HG03066 (cell line): Measurements from ENCODE around the gene EDN1.

Experiments
- ATAC-seq: cut with Tn5 transposase; IDR thresholded peaks from one replicate; pipeline ENCODE4 v1.9.1; 2021; ENCODE audit warnings: low read depth; ENCODE audit not compliant: unreplicated experiment

The EDN1 gene

DNA sequence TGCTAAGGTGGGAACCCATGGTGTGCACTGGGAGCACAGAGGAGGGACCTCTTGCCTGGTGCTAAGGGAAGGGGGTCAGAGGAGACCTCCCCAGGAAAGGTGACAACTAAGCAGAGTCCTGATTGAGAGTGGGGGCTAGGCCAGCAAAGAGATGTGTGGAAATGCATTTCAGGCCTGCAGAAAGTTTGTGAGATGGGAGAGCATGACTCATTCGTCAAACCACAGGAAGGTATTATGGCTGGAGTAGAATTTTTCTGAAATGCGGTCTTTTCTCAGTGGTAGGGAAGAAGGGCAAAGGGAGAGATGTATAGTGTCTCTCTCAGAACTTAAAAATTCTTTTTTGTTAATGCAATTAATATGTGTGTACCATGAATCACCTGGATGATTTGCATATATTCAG lies 23.6 kb upstream of the EDN1 start:
- no peak for ATAC-seq

GRCh38 chr6:12269110-12269509 lies 21.1 kb upstream of the EDN1 start:
- ATAC-seq = no peak

DNA sequence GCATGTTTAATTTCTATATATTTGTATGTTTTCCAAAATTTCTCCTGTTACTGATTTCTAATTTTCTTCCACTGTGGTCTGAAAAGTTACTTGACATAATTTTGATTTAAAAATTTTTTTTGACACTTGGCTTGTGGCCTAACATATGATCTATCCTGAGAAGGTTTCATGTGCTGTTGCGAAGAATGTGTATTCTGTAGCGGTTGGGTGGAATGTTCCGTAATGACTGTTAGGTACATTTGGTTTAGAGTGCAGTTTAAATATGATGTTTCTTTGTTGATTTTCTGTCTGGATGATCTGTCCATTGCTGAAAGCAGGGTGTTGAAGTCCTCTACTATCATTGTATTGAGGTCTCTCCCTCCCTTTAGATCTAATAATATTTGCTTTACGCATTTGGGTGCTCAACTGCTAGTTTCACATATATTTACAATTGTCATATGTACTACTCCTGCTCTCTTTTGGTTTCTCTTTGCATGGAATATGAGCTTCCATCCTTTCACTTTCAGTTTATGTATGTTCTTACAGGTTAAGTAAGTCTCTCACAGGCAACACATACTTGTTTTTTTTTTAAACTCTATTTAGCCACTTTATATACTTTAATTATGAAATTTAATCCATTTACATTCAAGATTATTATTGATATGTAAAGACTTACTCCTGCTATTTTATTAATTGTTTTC lies 19.5 kb upstream of the EDN1 start:
- ATAC-seq = no peak

GRCh38 chr6:12271594-12271993 lies 18.6 kb upstream of the EDN1 start:
- no peak for ATAC-seq

GRCh38 chr6:12271997-12272396 lies 18.2 kb upstream of the EDN1 start:
- ATAC-seq = no peak

DNA sequence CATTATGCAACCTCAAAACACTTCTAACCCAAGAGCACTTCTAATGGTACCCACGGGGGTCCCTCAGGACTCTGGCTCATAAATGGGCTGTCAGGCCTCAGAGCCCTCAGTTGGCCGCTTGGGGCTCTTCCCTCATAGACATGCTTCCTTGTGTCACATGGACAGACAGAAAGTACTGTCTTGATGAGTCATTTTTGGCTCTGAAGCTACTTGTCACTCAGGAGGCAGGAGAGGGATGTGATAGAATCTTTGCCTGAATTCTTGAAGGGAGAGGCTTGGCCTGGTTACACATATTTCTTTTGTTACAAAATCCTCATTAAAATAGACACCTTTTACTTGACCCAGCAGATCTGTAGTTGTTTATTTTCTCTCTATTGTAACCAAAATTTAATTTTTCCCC lies 15.1 kb upstream of the EDN1 start:
- no peak for ATAC-seq

DNA sequence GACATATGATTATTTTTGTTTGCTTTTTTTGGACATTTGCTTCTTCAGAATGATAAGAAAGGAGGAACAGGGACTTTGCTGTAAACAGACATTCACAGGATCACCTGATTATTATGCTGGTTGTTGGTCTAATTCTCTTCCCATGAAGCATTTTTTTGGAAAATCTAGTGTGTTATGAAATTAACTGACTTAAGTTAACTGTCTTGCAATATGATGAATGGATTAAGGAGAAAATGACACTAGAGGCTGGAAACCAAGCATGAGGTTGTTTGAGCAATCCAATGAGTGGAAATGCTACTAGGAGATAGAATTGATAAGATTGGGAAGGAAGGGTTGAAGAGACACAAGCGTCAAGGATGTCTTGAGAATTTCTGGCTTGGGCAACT lies 13.2 kb upstream of the EDN1 start:
- ATAC-seq = no peak

DNA sequence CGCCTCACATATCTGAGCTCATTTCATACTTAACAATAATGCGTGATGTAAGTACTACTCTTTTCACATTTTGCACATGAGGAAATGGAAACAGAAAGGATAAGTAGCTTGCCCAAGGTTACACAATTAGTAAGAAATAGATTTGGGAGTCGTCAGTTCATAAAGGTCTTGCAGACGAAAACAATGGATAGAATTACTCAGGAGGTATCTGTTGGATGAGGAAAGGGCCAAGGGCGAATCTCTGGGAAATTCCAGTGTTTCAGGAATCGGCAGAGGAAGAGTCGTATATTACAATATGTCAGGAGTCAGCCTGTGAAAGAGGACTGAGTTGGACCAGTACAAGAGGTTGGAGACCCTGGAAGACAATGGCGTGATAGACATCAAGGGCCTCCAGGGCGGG lies 12.8 kb upstream of the EDN1 start:
- no peak for ATAC-seq

- ATAC-seq = no peak
Observed at GRCh38 chr6:12278915-12279314, 11.2 kb upstream of the EDN1 start.

DNA sequence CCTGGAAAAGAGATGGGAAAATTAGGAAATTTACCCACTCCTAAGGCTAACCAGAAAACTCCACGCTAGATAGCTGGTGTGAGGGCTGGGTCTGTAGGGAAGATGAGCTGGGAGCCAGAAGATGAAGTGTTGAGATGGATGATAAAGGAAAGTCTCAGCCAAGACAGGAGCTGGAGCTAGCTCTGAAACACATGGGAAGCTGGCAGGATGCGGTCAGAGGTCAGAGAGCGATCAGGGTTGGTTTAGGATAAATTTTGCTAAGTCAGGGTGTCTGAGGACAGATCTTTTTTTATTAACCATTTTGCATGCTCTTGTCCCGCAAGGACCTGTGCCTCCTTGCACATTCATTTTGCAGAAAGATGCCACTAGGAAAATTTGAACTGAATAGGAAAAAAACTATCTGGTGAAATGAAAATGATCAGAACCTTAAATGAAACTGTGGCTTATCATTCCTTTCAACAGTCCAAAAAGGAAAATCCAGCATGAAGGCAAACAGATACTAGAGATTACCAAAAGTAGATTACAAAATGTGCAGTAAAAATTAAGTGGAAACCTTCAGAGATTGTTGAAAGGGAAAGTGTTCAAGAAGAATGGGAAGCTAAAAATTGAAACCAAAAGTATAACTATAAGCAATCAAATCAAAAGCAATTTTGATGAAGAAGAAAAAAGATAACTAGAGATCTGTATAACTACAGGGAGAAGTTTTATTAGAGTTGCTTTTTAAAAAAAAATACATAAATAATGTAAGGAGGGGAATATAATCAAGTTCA lies 10.7 kb upstream of the EDN1 start:
- no peak for ATAC-seq

DNA sequence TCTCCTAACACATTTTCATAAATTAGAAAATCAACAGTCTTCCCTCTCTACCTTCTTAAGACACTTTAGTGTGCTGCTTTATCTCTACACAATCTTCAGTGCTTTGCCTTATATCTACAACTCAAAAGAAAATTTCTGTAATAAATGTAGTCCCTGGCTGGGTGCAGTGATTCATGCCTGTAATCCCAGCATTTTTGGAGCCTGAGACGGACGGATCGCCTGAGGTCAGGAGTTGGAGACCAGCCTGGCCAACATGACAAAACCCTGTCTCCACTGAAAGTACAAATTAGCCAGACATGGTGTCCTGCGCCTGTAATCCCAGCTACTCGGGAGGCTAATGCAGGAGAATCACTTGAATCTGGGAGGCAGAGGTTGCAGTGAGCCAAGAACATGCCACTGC lies 9.7 kb upstream of the EDN1 start:
- ATAC-seq = no peak

GRCh38 chr6:12280902-12281301 lies 9.3 kb upstream of the EDN1 start:
- no peak for ATAC-seq

DNA sequence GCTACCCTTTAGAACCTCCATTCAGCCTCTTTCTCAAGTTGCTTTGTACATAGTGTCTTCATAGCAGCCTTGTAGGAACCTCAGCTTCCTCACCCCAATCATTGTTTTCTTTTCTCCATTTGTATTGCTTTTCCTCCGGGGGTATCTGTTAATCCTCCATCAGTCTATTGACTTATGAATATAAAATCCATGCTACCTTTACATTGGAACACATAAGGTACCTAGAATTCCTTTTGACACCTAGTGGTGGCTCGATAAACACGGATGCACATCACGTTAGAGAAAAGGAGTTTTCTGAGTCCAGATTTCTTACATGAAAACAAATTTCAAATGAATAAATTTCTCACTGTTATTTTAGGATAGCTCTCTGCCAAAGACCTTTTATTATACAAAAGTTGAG lies 6.3 kb upstream of the EDN1 start:
- no peak for ATAC-seq

GRCh38 chr6:12286373-12287110 lies 3.6 kb upstream of the EDN1 start:
- no peak for ATAC-seq

GRCh38 chr6:12288211-12288618 lies 1.9 kb upstream of the EDN1 start:
- no peak for ATAC-seq

GRCh38 chr6:12288914-12289313 lies 1.2 kb upstream of the EDN1 start:
- no peak for ATAC-seq

DNA sequence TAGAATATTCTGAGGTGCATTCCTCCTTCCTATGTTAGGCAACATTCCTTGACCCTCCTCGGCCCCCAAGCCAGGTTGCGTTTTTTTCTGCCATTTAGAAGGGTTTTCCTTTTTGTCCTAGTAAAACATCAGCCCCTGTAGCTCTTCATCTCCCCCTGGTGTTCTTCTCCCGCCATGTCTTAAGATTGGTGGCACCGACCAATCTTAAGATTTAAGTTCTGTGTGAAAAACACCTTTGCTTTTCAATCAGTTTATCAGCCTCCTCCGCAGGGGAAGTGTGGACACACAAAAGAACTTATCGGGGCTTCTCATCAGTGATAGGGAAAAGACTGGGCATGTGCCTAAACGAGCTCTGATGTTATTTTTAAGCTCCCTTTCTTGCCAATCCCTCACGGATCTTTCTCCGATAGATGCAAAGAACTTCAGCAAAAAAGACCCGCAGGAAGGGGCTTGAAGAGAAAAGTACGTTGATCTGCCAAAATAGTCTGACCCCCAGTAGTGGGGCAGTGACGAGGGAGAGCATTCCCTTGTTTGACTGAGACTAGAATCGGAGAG lies 719 bp upstream of the EDN1 start:
- no peak for ATAC-seq

GRCh38 chr6:12291071-12291838 lies 1.1 kb downstream of the EDN1 start:
- no peak for ATAC-seq

- ATAC-seq = no peak
Observed at GRCh38 chr6:12291839-12292604, 1.9 kb downstream of the EDN1 start.
